ENCODE results near the gene IKBKE.

- TF ChIP-seq EZH2 (IDR thresholded peaks at IDR 0.05) (no peak), CTCF (IDR thresholded peaks at IDR 0.05 in 2 of 3, conservative IDR thresholded peaks at IDR 0.05 in 1 of 3; ENCODE audit: borderline replicate concordance in 1 of 3, insufficient read depth in 1 of 3, low read depth in 2 of 3, low read length in 2 of 3) (no peak), EZH2phosphoT487 (IDR thresholded peaks at IDR 0.05; ENCODE audit: borderline replicate concordance) (no peak), POLR2A (IDR thresholded peaks at IDR 0.05; ENCODE audit: borderline replicate concordance, extremely low read depth, insufficient read depth, insufficient read length) (no peak), CBX3 (IDR thresholded peaks at IDR 0.05; ENCODE audit: low read depth) (no peak), POLR2AphosphoS5 (IDR thresholded peaks at IDR 0.05; ENCODE audit: low read depth, low read length) (no peak), SIN3A (IDR thresholded peaks at IDR 0.05; ENCODE audit: low read depth) (no peak), REST (IDR thresholded peaks at IDR 0.05; ENCODE audit: low read depth) (no peak), SP1 (IDR thresholded peaks at IDR 0.05; ENCODE audit: low read depth) (no peak), MAX (IDR thresholded peaks at IDR 0.05) (no peak), YY1 (IDR thresholded peaks at IDR 0.05; ENCODE audit: extremely low read depth, insufficient replicate concordance, low read depth, low read length) (no peak), EGR1 (IDR thresholded peaks at IDR 0.05; ENCODE audit: low read depth) (no peak)
Observed at GRCh38 chr1:206478746-206479145, 8.5 kb downstream of the IKBKE start.
